ENCODE data around the gene PARP6.

PARP6 gene

GRCh38 chr15:72223278-72223677 lies 49.1 kb downstream of the PARP6 start:
- no peaks in the 10 kb centered on the region for H3K9me2 ChIP-seq (replicated peaks; ENCODE audit: insufficient read depth, low read length)
- H3K4me2 ChIP-seq (ENCODE audit: low read depth, low read length, poor library complexity, severe bottlenecking): no peak overlapping the region
- TF ChIP-seq, protein P1, sequence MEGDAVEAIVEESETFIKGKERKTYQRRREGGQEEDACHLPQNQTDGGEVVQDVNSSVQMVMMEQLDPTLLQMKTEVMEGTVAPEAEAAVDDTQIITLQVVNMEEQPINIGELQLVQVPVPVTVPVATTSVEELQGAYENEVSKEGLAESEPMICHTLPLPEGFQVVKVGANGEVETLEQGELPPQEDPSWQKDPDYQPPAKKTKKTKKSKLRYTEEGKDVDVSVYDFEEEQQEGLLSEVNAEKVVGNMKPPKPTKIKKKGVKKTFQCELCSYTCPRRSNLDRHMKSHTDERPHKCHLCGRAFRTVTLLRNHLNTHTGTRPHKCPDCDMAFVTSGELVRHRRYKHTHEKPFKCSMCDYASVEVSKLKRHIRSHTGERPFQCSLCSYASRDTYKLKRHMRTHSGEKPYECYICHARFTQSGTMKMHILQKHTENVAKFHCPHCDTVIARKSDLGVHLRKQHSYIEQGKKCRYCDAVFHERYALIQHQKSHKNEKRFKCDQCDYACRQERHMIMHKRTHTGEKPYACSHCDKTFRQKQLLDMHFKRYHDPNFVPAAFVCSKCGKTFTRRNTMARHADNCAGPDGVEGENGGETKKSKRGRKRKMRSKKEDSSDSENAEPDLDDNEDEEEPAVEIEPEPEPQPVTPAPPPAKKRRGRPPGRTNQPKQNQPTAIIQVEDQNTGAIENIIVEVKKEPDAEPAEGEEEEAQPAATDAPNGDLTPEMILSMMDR (IDR thresholded peaks at IDR 0.05; ENCODE audit: insufficient read depth, low read length, poor library complexity, severe bottlenecking): no peak
- no peak for TF ChIP-seq EZH2phosphoT487 (conservative IDR thresholded peaks at IDR 0.05; ENCODE audit: low read length)
- no peaks in the 10 kb centered on the region for H3K27me3 ChIP-seq (ENCODE audit: low read length)
- H3K79me2 ChIP-seq (ENCODE audit: insufficient read depth, low read length): peaks cover 95% of the 10 kb centered on the region
- H3K9me3 ChIP-seq (ENCODE audit: insufficient read depth, low read length): no peaks in the 10 kb centered on the region
- peaks cover 23% of the 10 kb centered on the region for H3F3A ChIP-seq (ENCODE audit: insufficient read depth)
- H3K4me3 ChIP-seq (ENCODE audit: insufficient read depth, low read length, poor library complexity, severe bottlenecking): no peak overlapping the region
- no peak overlapping the region for H3K9ac ChIP-seq (ENCODE audit: low read length)
- H4K20me1 ChIP-seq (ENCODE audit: low read depth, low read length): peaks cover 65% of the 10 kb centered on the region
- no peak overlapping the region for H2AFZ ChIP-seq (ENCODE audit: low read depth, low read length, severe bottlenecking)
- peaks cover 26% of the 10 kb centered on the region for H3K36me3 ChIP-seq (ENCODE audit: low read length)
- H3K27ac ChIP-seq (ENCODE audit: low read depth, low read length): no peak overlapping the region

GRCh38 chr15:72222393-72222792 lies 50.0 kb downstream of the PARP6 start:
- no peak overlapping the region for H2AFZ ChIP-seq (ENCODE audit: low read depth, low read length, severe bottlenecking)
- no peak for TF ChIP-seq EZH2phosphoT487 (conservative IDR thresholded peaks at IDR 0.05; ENCODE audit: low read length)
- TF ChIP-seq, protein P1 (IDR thresholded peaks at IDR 0.05; ENCODE audit: insufficient read depth, low read length, poor library complexity, severe bottlenecking): no peak
- H3K27me3 ChIP-seq (ENCODE audit: low read length): no peaks in the 10 kb centered on the region
- peaks cover 90% of the 10 kb centered on the region for H3K79me2 ChIP-seq (ENCODE audit: insufficient read depth, low read length)
- no peak overlapping the region for H3K4me2 ChIP-seq (ENCODE audit: low read depth, low read length, poor library complexity, severe bottlenecking)
- H3K36me3 ChIP-seq (ENCODE audit: low read length): peaks cover 32% of the 10 kb centered on the region
- H3F3A ChIP-seq (ENCODE audit: insufficient read depth): peaks cover 20% of the 10 kb centered on the region
- H3K4me3 ChIP-seq (ENCODE audit: insufficient read depth, low read length, poor library complexity, severe bottlenecking): no peak overlapping the region
- H3K9me3 ChIP-seq (ENCODE audit: insufficient read depth, low read length): no peaks in the 10 kb centered on the region
- H4K20me1 ChIP-seq (ENCODE audit: low read depth, low read length): peaks cover 70% of the 10 kb centered on the region
- no peaks in the 10 kb centered on the region for H3K9me2 ChIP-seq (replicated peaks; ENCODE audit: insufficient read depth, low read length)
- no peak overlapping the region for H3K27ac ChIP-seq (ENCODE audit: low read depth, low read length)
- H3K9ac ChIP-seq (ENCODE audit: low read length): no peak overlapping the region

DNA sequence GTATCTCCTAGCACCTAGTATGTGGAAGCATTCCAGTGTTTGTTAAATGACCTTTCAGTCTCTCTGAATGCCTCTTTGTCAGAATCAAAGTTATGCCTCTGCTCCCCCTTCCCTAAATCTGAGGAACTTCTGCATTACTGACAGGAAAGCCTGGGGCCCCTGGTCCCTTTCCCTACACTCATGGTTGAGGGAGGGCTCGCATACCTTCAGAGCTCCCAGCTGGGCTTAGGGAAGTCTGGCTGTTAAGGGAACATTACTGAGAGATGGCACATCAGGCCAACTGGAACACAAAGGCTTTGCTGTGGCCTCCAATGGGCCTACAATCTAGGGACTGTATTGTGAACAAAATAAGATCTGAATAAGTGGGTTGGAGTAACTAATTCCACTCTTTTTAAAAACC lies 51.7 kb downstream of the PARP6 start:
- peaks cover 13% of the 10 kb centered on the region; the same call in 1 of the 2 replicates for H3F3A ChIP-seq (ENCODE audit: insufficient read depth)
- TF ChIP-seq EZH2phosphoT487 (conservative IDR thresholded peaks at IDR 0.05; ENCODE audit: low read length): no peak
- TF ChIP-seq, protein P1 (IDR thresholded peaks at IDR 0.05; ENCODE audit: insufficient read depth, low read length, poor library complexity, severe bottlenecking): no peak
- peaks cover 89% of the 10 kb centered on the region for H3K79me2 ChIP-seq (ENCODE audit: insufficient read depth, low read length)
- no peak overlapping the region for H3K4me2 ChIP-seq (ENCODE audit: low read depth, low read length, poor library complexity, severe bottlenecking)
- H4K20me1 ChIP-seq (ENCODE audit: low read depth, low read length): peaks cover 72% of the 10 kb centered on the region
- no peaks in the 10 kb centered on the region for H3K9me3 ChIP-seq (ENCODE audit: insufficient read depth, low read length)
- no peak overlapping the region for H3K4me3 ChIP-seq (ENCODE audit: insufficient read depth, low read length, poor library complexity, severe bottlenecking)
- no peak overlapping the region for H3K27ac ChIP-seq (ENCODE audit: low read depth, low read length)
- H3K9ac ChIP-seq (ENCODE audit: low read length): no peak overlapping the region
- no peaks in the 10 kb centered on the region for H3K27me3 ChIP-seq (ENCODE audit: low read length)
- H3K9me2 ChIP-seq (replicated peaks; ENCODE audit: insufficient read depth, low read length): no peaks in the 10 kb centered on the region
- H3K36me3 ChIP-seq (ENCODE audit: low read length): peaks cover 45% of the 10 kb centered on the region
- no peak overlapping the region for H2AFZ ChIP-seq (ENCODE audit: low read depth, low read length, severe bottlenecking)
